Measurements from ENCODE around the gene PKN1. TPM values are rescaled to one million over a fixed set of nuclear protein-coding genes. Genes with fewer than 3 reads are reported as not detected.
"Not testable (repeated sequence)": the region's sequence is repeated elsewhere in the genome, so short reads cannot be mapped to it uniquely, and the experiment has no call there.

The PKN1 gene
- total RNA-seq, 3 donors from 2014 or later (not counting 1 experiment from before 2014, with no cell fraction given) = 323 to 351 (median 350) TPM

DNA sequence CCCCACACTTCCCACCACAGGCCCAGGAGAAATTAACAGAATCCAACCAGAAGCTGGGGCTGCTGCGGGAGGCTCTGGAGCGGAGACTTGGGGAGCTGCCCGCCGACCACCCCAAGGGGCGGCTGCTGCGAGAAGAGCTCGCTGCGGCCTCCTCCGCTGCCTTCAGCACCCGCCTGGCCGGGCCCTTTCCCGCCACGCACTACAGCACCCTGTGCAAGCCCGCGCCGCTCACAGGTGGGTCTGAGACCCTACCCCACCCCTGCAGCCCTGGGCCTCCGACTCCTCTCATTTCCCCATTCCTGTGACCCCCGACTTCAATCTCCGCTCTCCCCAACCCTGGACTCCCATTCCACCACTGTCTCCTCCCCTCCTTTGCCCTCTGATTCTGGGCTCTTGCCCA lies 17.8 kb downstream of the PKN1 start:
- Mint-ChIP-seq H3K27ac (peak overlapping the region in 1 of 2 donors; percentile 69), H3K4me1 (peaks cover 12 to 30% of the 10 kb centered on the region in 2 donors), H3K4me3 (no peak overlapping the region), H3K27me3 (ENCODE audit: low read depth in 2 of 2) (no peaks in the 10 kb centered on the region), H3K9me3 (no peaks in the 10 kb centered on the region), H3K36me3 (no peaks in the 10 kb centered on the region)
- ATAC-seq (no peak), DNase-seq (no peak)
- TF ChIP-seq, protein P1, sequence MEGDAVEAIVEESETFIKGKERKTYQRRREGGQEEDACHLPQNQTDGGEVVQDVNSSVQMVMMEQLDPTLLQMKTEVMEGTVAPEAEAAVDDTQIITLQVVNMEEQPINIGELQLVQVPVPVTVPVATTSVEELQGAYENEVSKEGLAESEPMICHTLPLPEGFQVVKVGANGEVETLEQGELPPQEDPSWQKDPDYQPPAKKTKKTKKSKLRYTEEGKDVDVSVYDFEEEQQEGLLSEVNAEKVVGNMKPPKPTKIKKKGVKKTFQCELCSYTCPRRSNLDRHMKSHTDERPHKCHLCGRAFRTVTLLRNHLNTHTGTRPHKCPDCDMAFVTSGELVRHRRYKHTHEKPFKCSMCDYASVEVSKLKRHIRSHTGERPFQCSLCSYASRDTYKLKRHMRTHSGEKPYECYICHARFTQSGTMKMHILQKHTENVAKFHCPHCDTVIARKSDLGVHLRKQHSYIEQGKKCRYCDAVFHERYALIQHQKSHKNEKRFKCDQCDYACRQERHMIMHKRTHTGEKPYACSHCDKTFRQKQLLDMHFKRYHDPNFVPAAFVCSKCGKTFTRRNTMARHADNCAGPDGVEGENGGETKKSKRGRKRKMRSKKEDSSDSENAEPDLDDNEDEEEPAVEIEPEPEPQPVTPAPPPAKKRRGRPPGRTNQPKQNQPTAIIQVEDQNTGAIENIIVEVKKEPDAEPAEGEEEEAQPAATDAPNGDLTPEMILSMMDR (IDR thresholded peaks at IDR 0.05) = no peak
- Histone ChIP-seq H3K36me3 (ENCODE audit: control insufficient read depth, insufficient read depth, low read length) (peaks cover 73% of the 10 kb centered on the region), H3K4me3 (ENCODE audit: low read length) (no peak overlapping the region), H3K9me3 (ENCODE audit: control insufficient read depth, insufficient read depth, low read length) (no peaks in the 10 kb centered on the region), H3K27me3 (ENCODE audit: control insufficient read depth, insufficient read depth, low read length) (no peaks in the 10 kb centered on the region), H3K4me1 (ENCODE audit: control insufficient read depth, insufficient read depth, low read length) (peaks cover 4% of the 10 kb centered on the region), H3K27ac (ENCODE audit: low read length) (no peak overlapping the region)
- 98% methylated on average over 19 of the region's 19 CpGs for WGBS (ENCODE audit: insufficient coverage)
- intact Hi-C loops (cut with micrococcal nuclease) = no loop called here

DNA sequence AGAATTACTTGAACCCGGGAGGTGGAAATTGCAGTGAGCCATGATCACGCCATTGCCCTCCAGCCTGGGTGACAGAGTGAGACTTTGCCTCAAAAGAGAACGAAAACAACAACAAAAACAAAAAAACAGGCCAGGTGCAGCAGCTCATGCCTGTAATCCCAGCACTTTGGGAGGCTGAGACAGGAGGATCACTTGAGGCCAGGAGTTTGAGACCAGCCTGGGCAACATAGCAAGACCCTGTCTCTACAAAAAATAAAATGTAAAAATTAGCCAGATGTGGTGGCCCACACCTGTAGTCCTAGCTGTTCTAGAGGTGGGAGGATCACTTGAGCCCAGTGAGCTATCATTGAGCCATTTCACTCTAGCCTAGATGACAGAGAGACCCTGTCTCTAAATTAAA lies 19.2 kb downstream of the PKN1 start:
- ATAC-seq; H3K27me3 ChIP-seq (ENCODE audit: control insufficient read depth, insufficient read depth, low read length); H3K9me3 Mint-ChIP-seq; H3K4me3 Mint-ChIP-seq; H3K4me1 ChIP-seq (ENCODE audit: control insufficient read depth, insufficient read depth, low read length); intact Hi-C loops (cut with micrococcal nuclease); H3K27me3 Mint-ChIP-seq (ENCODE audit: low read depth in 2 of 2); H3K27ac ChIP-seq (ENCODE audit: low read length); H3K36me3 Mint-ChIP-seq; H3K9me3 ChIP-seq (ENCODE audit: control insufficient read depth, insufficient read depth, low read length); DNase-seq; H3K4me3 ChIP-seq (ENCODE audit: low read length): not testable (repeated sequence)
- H3K36me3 ChIP-seq (ENCODE audit: control insufficient read depth, insufficient read depth, low read length) = peaks cover 64% of the 10 kb centered on the region
- peak overlapping the region in 1 of 2 donors; percentile 69 for H3K27ac Mint-ChIP-seq
- 92% methylated on average over 3 of the region's 3 CpGs for WGBS (ENCODE audit: insufficient coverage)
- peaks cover 12 to 33% of the 10 kb centered on the region in 2 donors for H3K4me1 Mint-ChIP-seq

DNA sequence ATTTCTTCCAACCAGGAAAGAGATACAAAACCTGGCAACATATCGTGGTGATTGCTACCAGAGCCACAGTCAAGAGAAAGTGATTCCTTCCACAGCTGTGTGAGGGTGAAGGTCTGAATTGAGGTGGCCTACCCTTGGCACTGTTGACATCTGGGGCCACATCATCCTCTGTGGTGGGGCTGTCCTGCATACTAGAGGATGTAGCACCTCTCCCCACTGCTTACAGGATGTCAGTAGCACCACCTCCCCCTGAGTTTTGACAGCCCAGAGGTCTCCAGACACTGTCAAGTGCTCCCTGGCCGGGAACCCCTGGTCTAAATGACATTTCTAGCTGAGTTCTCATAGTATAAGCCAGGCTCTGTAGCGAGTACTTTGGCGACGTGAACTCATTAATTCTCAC lies 26.6 kb downstream of the PKN1 start:
- H3K4me3 Mint-ChIP-seq = peak overlapping the region; percentile 82

DNA sequence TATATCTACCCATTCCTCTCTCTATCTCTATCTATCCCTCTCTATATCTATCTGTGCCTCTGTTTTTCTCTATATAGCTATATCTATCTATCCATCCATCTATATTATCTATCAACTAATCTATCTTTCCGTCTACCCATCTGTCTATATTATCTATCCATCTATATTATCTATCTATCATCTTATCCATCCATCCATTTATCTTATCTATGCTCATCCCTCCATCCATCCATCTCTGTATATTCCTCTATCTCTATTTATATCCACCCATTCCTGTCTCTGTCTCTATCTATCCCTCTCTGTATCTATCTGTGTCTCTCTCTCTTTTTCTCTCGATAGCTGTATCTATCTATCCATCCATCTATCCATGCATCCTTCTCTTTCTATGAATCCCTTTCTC lies 27.8 kb downstream of the PKN1 start:
- no peak for ATAC-seq
- Mint-ChIP-seq H3K27me3 (ENCODE audit: low read depth in 2 of 2) (no peaks in the 10 kb centered on the region), H3K27ac (peak overlapping the region; percentile 64 to 72), H3K4me1 (peaks cover 31 to 32% of the 10 kb centered on the region in 2 donors), H3K9me3 (no peaks in the 10 kb centered on the region), H3K4me3 (peak overlapping the region; percentile 29), H3K36me3 (no peaks in the 10 kb centered on the region)
- Histone ChIP-seq H3K4me1 (ENCODE audit: control insufficient read depth, insufficient read depth, low read length) (peaks cover 28% of the 10 kb centered on the region), H3K9me3 (ENCODE audit: control insufficient read depth, insufficient read depth, low read length) (no peaks in the 10 kb centered on the region), H3K4me3 (ENCODE audit: low read length) (no peak overlapping the region), H3K27ac (ENCODE audit: low read length) (no peak overlapping the region), H3K36me3 (ENCODE audit: control insufficient read depth, insufficient read depth, low read length) (peaks cover 66% of the 10 kb centered on the region), H3K27me3 (ENCODE audit: control insufficient read depth, insufficient read depth, low read length) (no peaks in the 10 kb centered on the region)
- intact Hi-C loops (cut with micrococcal nuclease) = no loop called here
- no peak for DNase-seq
- TF ChIP-seq, protein P1 (IDR thresholded peaks at IDR 0.05) = no peak
- 99% methylated on average over 2 of the region's 2 CpGs for WGBS (ENCODE audit: insufficient coverage)

More for the DNA sequence above, 26.6 kb downstream of the PKN1 start:
- 30% methylated on average over 5 of the region's 5 CpGs for WGBS (ENCODE audit: insufficient coverage)
- no peaks in the 10 kb centered on the region for H3K9me3 Mint-ChIP-seq
- H3K36me3 ChIP-seq (ENCODE audit: control insufficient read depth, insufficient read depth, low read length) = peaks cover 64% of the 10 kb centered on the region
- H3K4me3 ChIP-seq (ENCODE audit: low read length) = no peak overlapping the region
- no peaks in the 10 kb centered on the region for H3K27me3 ChIP-seq (ENCODE audit: control insufficient read depth, insufficient read depth, low read length)
- peaks cover 28% of the 10 kb centered on the region for H3K4me1 ChIP-seq (ENCODE audit: control insufficient read depth, insufficient read depth, low read length)
- intact Hi-C loops (cut with micrococcal nuclease) = loop anchor here (1.0 to 2.0 kb wide), 4 partner anchors 13 to 24 kb away; no protein-coding TSS in a partner anchor
- ATAC-seq (peak; percentile 97 to 99 (median 99)), DNase-seq (peak; percentile 74 to 75)
- H3K4me1 Mint-ChIP-seq = peaks cover 31 to 34% of the 10 kb centered on the region in 2 donors
- H3K36me3 Mint-ChIP-seq = no peaks in the 10 kb centered on the region
- TF ChIP-seq, protein P1 (IDR thresholded peaks at IDR 0.05) = no peak
- H3K27ac Mint-ChIP-seq = peak overlapping the region; percentile 64 to 72
- H3K27me3 Mint-ChIP-seq (ENCODE audit: low read depth in 2 of 2) = no peaks in the 10 kb centered on the region
- H3K27ac ChIP-seq (ENCODE audit: low read length) = peak overlapping the region; percentile 76
- no peaks in the 10 kb centered on the region for H3K9me3 ChIP-seq (ENCODE audit: control insufficient read depth, insufficient read depth, low read length)

DNA sequence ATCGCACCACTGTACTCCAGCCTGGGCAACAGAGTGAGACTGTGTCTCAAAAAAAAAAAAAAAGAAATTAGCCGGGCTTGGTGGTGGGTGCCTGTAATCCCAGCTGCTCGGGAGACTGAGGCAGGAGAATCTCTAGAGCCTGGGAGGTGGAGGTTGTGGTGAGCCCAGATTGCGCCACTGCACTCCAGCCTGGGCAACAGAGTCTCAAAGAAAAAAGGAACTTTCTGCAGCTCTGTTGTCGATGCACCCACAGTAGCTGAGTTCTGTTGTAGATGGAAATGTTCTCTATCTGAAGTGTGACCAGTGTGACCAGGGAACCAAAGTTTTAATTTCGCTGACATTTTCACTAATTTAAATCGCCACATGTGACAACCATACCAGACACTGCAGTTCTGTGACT lies 29.3 kb downstream of the PKN1 start:
- H3K36me3 Mint-ChIP-seq; ATAC-seq; H3K27me3 Mint-ChIP-seq (ENCODE audit: low read depth in 2 of 2); H3K4me3 Mint-ChIP-seq; H3K9me3 ChIP-seq (ENCODE audit: control insufficient read depth, insufficient read depth, low read length); H3K9me3 Mint-ChIP-seq; H3K4me3 ChIP-seq (ENCODE audit: low read length); intact Hi-C loops (cut with micrococcal nuclease); H3K27me3 ChIP-seq (ENCODE audit: control insufficient read depth, insufficient read depth, low read length); H3K27ac Mint-ChIP-seq; DNase-seq; H3K27ac ChIP-seq (ENCODE audit: low read length): not testable (repeated sequence)
- Histone ChIP-seq H3K36me3 (ENCODE audit: control insufficient read depth, insufficient read depth, low read length) (peaks cover 72% of the 10 kb centered on the region), H3K4me1 (ENCODE audit: control insufficient read depth, insufficient read depth, low read length) (peaks cover 28% of the 10 kb centered on the region)
- peaks cover 29 to 31% of the 10 kb centered on the region in 2 donors for H3K4me1 Mint-ChIP-seq
- 87% methylated on average over 5 of the region's 7 CpGs for WGBS (ENCODE audit: insufficient coverage)
